ENCODE results near the gene CFAP46. TPM values are rescaled to one million over a fixed set of nuclear protein-coding genes. Genes with fewer than 3 reads are reported as not detected.
"Not testable (repeated sequence)": the region's sequence is repeated elsewhere in the genome, so short reads cannot be mapped to it uniquely, and the experiment has no call there.

Gene CFAP46
- total and polyA plus RNA-seq, 2 donors (not counting 1 experiment from before 2014, with no cell fraction given): 0.07 TPM; not detected in 1

GRCh38 chr10:132957131-132957530 lies 14.8 kb upstream of the CFAP46 start:
- CTCF ChIA-PET: no interaction called here

GRCh38 chr10:132956259-132956658 lies 13.9 kb upstream of the CFAP46 start:
- H3K4me2 ChIP-seq (replicated peaks; ENCODE audit: low read depth, low read length, poor library complexity, severe bottlenecking); H3K36me3 ChIP-seq (replicated peaks in 1 of 2; ENCODE audit: control extremely low read depth in 1 of 2, control insufficient read depth in 1 of 2, extremely low read depth in 1 of 2, insufficient read depth in 2 of 2, low read length in 1 of 2); H3K9me3 Mint-ChIP-seq (ENCODE audit: insufficient read depth); ATAC-seq (ENCODE audit: low read depth); H3K27ac ChIP-seq (ENCODE audit: low read length in 2 of 2); H4K20me1 ChIP-seq (ENCODE audit: control insufficient read depth, insufficient read depth, low read length, poor library complexity, severe bottlenecking); H3K9ac ChIP-seq (ENCODE audit: low read length); H2AFZ ChIP-seq (ENCODE audit: insufficient read depth, low read depth, low read length, poor library complexity, severe bottlenecking); H3K4me3 Mint-ChIP-seq; POLR2A ChIA-PET; DNase-seq; H3K79me2 ChIP-seq (ENCODE audit: control insufficient read depth, insufficient read depth, low read length); CTCF ChIA-PET; H3K27me3 ChIP-seq (replicated peaks in 1 of 4; ENCODE audit: control extremely low read depth in 1 of 4, control insufficient read depth in 3 of 4, insufficient read depth in 4 of 4, low read length in 3 of 4); H3K9me3 ChIP-seq (ENCODE audit: control extremely low read depth in 1 of 3, control insufficient read depth in 2 of 3, insufficient read depth in 1 of 3, low read length in 2 of 3); intact Hi-C loops (cut with micrococcal nuclease); H3K27ac Mint-ChIP-seq; H3K4me3 ChIP-seq (ENCODE audit: control extremely low read depth in 1 of 5, extremely low read depth in 1 of 5, insufficient read depth in 1 of 5, low read depth in 2 of 5, low read length in 4 of 5); H3K4me1 Mint-ChIP-seq: not testable (repeated sequence)
- peaks cover 27% of the 10 kb centered on the region for H3K27me3 Mint-ChIP-seq
- H3K4me1 ChIP-seq (ENCODE audit: control insufficient read depth in 2 of 2, insufficient read depth in 2 of 2, low read length in 2 of 2): peaks cover 6 to 10% of the 10 kb centered on the region in 2 donors
- WGBS (ENCODE audit: insufficient coverage): 94% methylated on average over 2 of the region's 4 CpGs

More at GRCh38 chr10:132957131-132957530, 14.8 kb upstream of the CFAP46 start:
- H3K4me2 ChIP-seq (replicated peaks; ENCODE audit: low read depth, low read length, poor library complexity, severe bottlenecking): no peak overlapping the region
- H3K27ac ChIP-seq (ENCODE audit: low read length in 2 of 2): no peak overlapping the region
- intact Hi-C loops (cut with micrococcal nuclease): no loop called here
- H3K36me3 ChIP-seq (replicated peaks in 1 of 2; ENCODE audit: control extremely low read depth in 1 of 2, control insufficient read depth in 1 of 2, extremely low read depth in 1 of 2, insufficient read depth in 2 of 2, low read length in 1 of 2): no peaks in the 10 kb centered on the region
- Mint-ChIP-seq H3K4me3 (no peak overlapping the region), H3K4me1 (peaks cover 6% of the 10 kb centered on the region), H3K9me3 (ENCODE audit: insufficient read depth) (no peaks in the 10 kb centered on the region), H3K27me3 (peaks cover 18% of the 10 kb centered on the region), H3K27ac (no peak overlapping the region)
- H3K79me2 ChIP-seq (ENCODE audit: control insufficient read depth, insufficient read depth, low read length): no peaks in the 10 kb centered on the region
- H3K4me1 ChIP-seq (ENCODE audit: control insufficient read depth in 2 of 2, insufficient read depth in 2 of 2, low read length in 2 of 2): peaks cover 5 to 6% of the 10 kb centered on the region in 2 donors
- no peak overlapping the region for H3K9ac ChIP-seq (ENCODE audit: low read length)
- DNase-seq: no peak
- no peak for ATAC-seq (ENCODE audit: low read depth)
- 90% methylated on average over 9 of the region's 10 CpGs for WGBS (ENCODE audit: insufficient coverage)
- no peak overlapping the region for H3K4me3 ChIP-seq (ENCODE audit: control extremely low read depth in 1 of 5, extremely low read depth in 1 of 5, insufficient read depth in 1 of 5, low read depth in 2 of 5, low read length in 4 of 5)
- H4K20me1 ChIP-seq (ENCODE audit: control insufficient read depth, insufficient read depth, low read length, poor library complexity, severe bottlenecking): no peaks in the 10 kb centered on the region
- H2AFZ ChIP-seq (ENCODE audit: insufficient read depth, low read depth, low read length, poor library complexity, severe bottlenecking): no peak overlapping the region
- TF ChIP-seq CTCF (IDR thresholded peaks at IDR 0.05) (no peak), EZH2 (IDR thresholded peaks at IDR 0.05; ENCODE audit: borderline replicate concordance, insufficient read depth, low read depth, low read length, poor library complexity, severe bottlenecking) (no peak)
- H3K9me3 ChIP-seq (ENCODE audit: control extremely low read depth in 1 of 3, control insufficient read depth in 2 of 3, insufficient read depth in 1 of 3, low read length in 2 of 3): no peaks in the 10 kb centered on the region
- peaks cover 0 to 2% (median 0%) of the 10 kb centered on the region in 4 experiments for H3K27me3 ChIP-seq (replicated peaks in 1 of 4; ENCODE audit: control extremely low read depth in 1 of 4, control insufficient read depth in 3 of 4, insufficient read depth in 4 of 4, low read length in 3 of 4)
- POLR2A ChIA-PET: no interaction called here
